Liver (tissue), 3 donors: ENCODE results near the gene SNX13.

ENCODE experiments used
- ATF3 ChIP-seq: IDR thresholded peaks from 2 replicates; pipeline ENCODE4 v1.6.1; 2016; ENCODE audit warnings: antibody characterized with exemption
- CTCF ChIP-seq: fragments of 150-350 bp; IDR thresholded peaks from 2 replicates; pipeline ENCODE4 v1.5.1; 2017; ENCODE audit warnings: improper control_type of control experiment, low read depth, low read length; ENCODE audit not compliant: missing input control
- EGR1 ChIP-seq, 2 donors: IDR thresholded peaks; 2 replicates each; pipeline ENCODE4 v1.6.1; 2016 to 2018; ENCODE audit warnings: antibody characterized with exemption in 2 of 2, low read depth in 2 of 2
- HNF4A ChIP-seq, 2 donors: conservative IDR thresholded peaks; 2 replicates each; pipeline ENCODE4 v1.6.1; 2016; ENCODE audit warnings: antibody characterized with exemption in 2 of 2, mild to moderate bottlenecking in 2 of 2
- JUND ChIP-seq, 2 donors: IDR thresholded peaks; 2 replicates each; pipeline ENCODE4 v1.6.1; 2016; ENCODE audit warnings: antibody characterized with exemption in 2 of 2
- MAX ChIP-seq: IDR thresholded peaks from 2 replicates; pipeline ENCODE4 v1.6.1; 2016; ENCODE audit warnings: antibody characterized with exemption
- NR2F2 ChIP-seq: IDR thresholded peaks from 2 replicates; pipeline ENCODE4 v1.6.1; 2016; ENCODE audit warnings: antibody characterized with exemption
- RAD21 ChIP-seq, 2 donors: IDR thresholded peaks; 2 replicates each; pipeline ENCODE4 v1.6.1; 2016; ENCODE audit warnings: antibody characterized with exemption in 2 of 2, mild to moderate bottlenecking in 2 of 2
- REST ChIP-seq: IDR thresholded peaks from 2 replicates; pipeline ENCODE4 v1.6.1; 2016; ENCODE audit warnings: antibody characterized with exemption, mild to moderate bottlenecking
- RXRA ChIP-seq, 2 donors: IDR thresholded peaks; 2 replicates each; pipeline ENCODE4 v1.6.1; 2017 to 2018; ENCODE audit warnings: antibody characterized with exemption in 2 of 2, mild to moderate bottlenecking in 1 of 2
- TAF1 ChIP-seq: conservative IDR thresholded peaks from 2 replicates; pipeline ENCODE4 v1.6.1; 2016; ENCODE audit warnings: antibody characterized with exemption, mild to moderate bottlenecking
- ZBTB33 ChIP-seq: IDR thresholded peaks from 2 replicates; pipeline ENCODE4 v1.6.1; 2016; ENCODE audit warnings: antibody characterized with exemption
- donor health status: healthy.
- donor health status: healthy.

GRCh38 chr7:17971411-17971810 lies 31.1 kb upstream of the SNX13 start:
- TF ChIP-seq CTCF (no peak), RAD21 (IDR thresholded peaks at IDR 0.05) (peak; percentile 22 to 33), REST (no peak), RXRA (IDR thresholded peaks at IDR 0.05) (no peak), HNF4A (conservative IDR thresholded peaks at IDR 0.05) (no peak), TAF1 (no peak), ATF3 (no peak), EGR1 (IDR thresholded peaks at IDR 0.05; ENCODE audit: low read depth in 2 of 2) (no peak), JUND (IDR thresholded peaks at IDR 0.05) (no peak), MAX (no peak), ZBTB33 (no peak), NR2F2 (no peak)
